ENCODE results near the gene PLD6.
A peak's percentile ranks its signal among the peaks of the same experiment; 100 is the strongest.

Gene PLD6

DNA sequence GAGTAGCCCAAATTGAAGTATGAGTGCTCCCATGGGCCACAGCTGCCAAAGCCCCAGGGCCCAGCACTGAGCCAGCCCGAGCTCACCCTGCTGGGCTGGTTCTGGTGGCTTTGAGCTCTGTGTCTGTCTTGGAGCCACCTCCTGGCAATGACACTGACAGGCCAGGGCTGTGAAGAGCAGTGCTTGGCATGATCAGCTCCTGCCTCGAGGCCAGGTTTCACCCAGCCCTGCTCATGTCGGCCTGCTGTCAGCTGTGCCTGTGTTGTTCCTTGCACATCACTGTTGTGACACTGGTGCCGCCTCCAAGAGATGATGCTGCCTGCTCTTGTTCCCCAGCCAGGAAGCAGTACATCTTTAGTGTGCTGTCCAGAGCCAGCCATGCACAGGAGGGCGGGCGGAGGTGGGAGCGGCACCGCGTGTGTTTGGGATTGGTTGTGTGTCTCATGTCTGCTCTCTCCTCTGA is 26.0 kb downstream of the PLD6 start:
- peak overlapping the region; percentile 2 for H3K27ac ChIP-seq
- DNase-seq (ENCODE audit: low read depth, low spot score): no peak

GRCh38 chr17:17179371-17179827 is 26.7 kb downstream of the PLD6 start:
- H3K27ac ChIP-seq: peak overlapping the region; percentile 2
- no peak for DNase-seq (ENCODE audit: low read depth, low spot score)

DNA sequence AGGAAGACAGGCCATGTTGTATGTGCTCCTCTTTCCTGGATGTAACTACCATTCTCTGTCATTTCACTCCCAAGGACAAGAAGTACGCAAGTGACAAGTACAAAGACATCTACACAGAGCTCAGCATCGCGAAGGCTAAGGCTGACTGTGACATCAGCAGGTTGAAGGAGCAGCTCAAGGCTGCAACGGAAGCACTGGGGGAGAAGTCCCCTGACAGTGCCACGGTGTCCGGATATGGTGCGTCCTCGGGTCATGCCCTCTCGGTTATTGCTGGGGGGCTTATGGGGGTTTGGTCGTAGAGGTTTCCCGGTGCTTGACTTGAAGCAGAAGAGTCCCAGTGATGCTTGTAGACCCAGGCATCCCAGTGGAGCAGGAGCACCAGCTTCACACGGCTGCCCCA is 29.0 kb downstream of the PLD6 start:
- no peak overlapping the region for H3K27ac ChIP-seq
- no peak for DNase-seq (ENCODE audit: low read depth, low spot score)

DNA sequence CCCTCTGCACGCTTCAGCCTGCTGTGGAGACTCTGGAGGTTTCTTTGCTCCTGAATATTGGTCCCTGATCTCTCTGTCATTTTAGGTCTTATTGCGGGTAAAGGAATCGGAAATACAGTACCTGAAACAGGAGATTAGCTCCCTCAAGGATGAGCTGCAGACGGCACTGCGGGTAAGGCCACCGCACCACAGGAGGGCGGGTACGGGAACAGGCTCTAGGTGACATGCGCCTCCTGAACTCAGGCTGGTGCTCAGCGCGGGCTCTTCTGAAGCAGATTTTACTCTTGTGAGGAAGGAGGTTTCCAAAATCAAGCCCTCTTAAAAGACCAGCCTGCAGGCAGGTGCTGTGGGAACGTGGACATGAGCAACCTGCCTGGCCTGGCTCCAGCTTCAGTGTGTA is 29.8 kb downstream of the PLD6 start:
- H3K27ac ChIP-seq: no peak overlapping the region
- no peak for DNase-seq (ENCODE audit: low read depth, low spot score)

DNA sequence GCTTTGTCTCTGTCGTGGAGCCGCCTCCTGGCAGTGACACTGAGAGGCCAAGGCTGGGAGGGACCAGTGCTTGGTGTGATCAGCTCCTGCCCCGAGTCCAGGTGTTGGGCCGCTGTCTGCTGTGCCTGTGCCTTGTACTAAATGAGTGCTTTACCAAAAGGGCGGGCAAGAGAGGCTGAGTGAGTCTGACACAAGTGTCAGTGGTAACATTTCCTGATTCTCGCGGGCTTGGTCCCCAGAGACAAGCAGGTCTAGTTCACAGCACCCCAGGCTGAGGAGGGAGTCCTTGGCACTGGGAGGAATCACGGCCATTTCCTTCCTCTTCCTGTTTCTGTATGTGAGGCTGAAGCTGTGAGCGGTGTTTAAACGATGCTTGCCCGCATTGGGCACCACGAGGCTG is 30.2 kb downstream of the PLD6 start:
- DNase-seq (ENCODE audit: low read depth, low spot score): no peak
- no peak overlapping the region for H3K27ac ChIP-seq

DNA sequence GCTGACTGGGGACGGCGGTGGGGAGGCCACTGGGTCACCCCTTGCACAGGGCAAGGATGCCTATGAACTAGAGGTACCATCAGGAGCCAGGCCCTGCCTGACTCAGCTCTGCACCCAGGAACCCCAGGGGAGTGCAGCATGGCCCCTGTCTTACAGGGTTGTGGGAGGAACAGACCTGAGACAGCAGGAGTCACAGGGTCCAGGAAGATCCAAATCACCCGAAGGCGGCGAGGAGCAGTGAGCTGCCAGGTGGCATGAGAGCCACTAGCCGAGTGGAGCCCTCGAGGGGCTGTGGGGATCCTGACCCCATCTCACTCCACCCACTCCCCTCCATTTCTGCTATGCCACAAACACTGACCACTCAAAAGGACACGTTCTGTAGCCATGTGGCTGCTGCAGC is 30.8 kb downstream of the PLD6 start:
- no peak for DNase-seq (ENCODE audit: low read depth, low spot score)
- no peak overlapping the region for H3K27ac ChIP-seq

DNA sequence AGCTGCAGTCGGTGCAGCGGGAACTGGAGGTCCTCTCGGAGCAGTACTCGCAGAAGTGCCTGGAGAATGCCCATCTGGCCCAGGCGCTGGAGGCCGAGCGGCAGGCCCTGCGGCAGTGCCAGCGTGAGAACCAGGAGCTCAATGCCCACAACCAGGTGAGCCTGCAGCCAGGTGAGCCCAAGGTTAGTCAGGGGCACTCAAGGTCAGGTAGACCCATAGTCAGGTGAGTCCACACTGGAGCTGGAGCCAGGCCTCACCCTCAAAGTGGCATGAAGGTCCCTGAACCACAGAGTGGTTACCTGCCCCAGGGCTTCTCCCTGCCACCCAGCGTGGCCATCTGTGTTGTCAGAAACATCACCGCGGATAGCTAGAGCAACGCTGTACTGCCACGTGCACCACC is 32.2 kb downstream of the PLD6 start:
- DNase-seq (ENCODE audit: low read depth, low spot score): no peak
- H3K27ac ChIP-seq: no peak overlapping the region

GRCh38 chr17:17172990-17173389 is 33.1 kb downstream of the PLD6 start:
- no peak for DNase-seq (ENCODE audit: low read depth, low spot score)
- peak overlapping the region; percentile 4 for H3K27ac ChIP-seq

DNA sequence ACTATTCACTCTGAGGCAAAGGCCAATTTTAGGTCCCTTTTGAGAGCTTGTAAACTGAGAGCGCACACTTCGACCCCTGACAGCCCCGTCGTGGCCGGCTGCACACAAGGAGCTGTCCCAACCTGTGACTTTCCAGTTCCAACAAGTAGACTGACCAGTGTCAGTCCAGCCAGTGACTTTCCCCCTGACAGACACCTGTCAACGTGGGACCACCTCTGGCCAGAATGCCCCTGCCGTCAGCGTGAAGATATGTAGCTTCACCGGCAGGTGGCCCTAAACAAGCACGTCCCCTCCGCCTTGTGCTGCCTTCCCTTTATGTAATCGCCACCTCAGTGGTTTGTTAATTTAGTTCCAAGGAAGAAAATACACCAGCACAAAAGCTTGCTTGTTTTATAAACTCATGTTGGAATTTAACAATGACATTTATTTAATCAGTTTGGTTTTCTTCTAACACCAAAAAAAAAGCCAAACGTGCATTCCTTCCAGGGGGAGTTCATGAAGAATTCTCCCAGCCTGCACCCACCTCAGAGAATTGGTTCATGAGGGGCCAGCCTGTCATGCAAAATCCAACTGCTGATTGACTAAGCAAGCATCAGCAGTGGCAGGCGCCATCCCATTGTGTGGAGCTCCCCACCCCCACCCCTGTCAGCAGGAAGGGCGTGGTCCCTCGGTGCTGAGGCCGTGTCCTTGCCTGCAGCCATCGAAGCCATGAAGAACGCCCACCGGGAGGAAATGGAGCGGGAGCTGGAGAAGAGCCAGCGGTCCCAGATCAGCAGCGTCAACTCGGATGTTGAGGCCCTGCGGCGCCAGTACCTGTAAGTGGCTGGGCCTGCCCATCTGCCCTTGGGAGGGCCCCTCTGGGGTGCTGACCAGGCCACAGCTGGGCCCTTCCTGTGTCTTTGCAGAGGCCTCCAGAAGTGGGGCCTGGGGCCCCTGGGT is 33.9 kb downstream of the PLD6 start:
- no peak for DNase-seq (ENCODE audit: low read depth, low spot score)
- H3K27ac ChIP-seq: peak overlapping the region; percentile 4

GRCh38 chr17:17171186-17171585 is 34.9 kb downstream of the PLD6 start:
- DNase-seq (ENCODE audit: low read depth, low spot score): no peak
- peak overlapping the region; percentile 3 for H3K27ac ChIP-seq

- H3K27ac ChIP-seq: peak overlapping the region; percentile 3
- DNase-seq (ENCODE audit: low read depth, low spot score): no peak
Observed at GRCh38 chr17:17170346-17170985, 35.7 kb downstream of the PLD6 start.

DNA sequence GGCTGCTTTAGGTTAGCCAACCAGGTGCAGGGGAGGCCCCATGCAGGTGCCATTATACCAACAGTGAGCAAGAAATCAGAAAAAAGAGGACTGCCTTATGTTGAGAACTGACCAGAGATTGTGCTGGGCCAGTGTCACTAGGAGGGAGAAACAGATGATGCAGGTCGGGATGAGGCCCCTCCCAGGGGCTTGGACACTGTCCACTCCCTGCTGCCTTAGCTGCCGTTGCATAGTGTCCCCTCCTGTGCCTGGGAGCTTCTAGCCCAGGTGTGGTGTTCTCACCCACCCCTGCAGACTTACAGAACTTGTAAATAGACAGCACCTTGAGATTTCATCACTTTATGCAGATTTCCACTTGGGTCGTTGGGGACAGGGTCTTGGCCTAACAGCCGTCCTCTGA is 36.7 kb downstream of the PLD6 start:
- no peak overlapping the region for H3K27ac ChIP-seq
- DNase-seq (ENCODE audit: low read depth, low spot score): no peak

- H3K27ac ChIP-seq: no peak overlapping the region
- DNase-seq (ENCODE audit: low read depth, low spot score): no peak
Observed at GRCh38 chr17:17168401-17168800, 37.7 kb downstream of the PLD6 start.

DNA sequence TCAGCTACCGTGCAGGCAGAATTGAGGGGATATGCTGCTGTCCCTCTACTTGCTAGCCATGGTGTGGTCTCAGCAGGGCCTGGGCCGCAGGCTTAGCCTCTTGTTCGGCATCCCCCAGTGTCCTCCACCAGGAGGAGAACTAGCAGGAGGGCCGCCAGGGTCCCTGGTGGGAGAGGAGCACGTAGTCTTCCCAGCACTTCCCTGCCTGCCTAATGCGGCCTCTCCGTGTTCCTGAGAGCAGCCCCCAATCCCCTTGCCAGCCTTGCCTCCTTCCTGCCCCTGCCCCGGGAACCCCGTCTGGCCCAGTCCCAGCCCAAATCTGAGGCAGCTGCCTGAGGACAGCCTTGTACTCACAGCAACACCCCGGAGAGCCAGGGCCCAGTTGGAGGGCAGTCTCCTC is 38.1 kb downstream of the PLD6 start:
- no peak overlapping the region for H3K27ac ChIP-seq
- no peak for DNase-seq (ENCODE audit: low read depth, low spot score)

- DNase-seq (ENCODE audit: low read depth, low spot score): no peak
- H3K27ac ChIP-seq: no peak overlapping the region
Observed at GRCh38 chr17:17167356-17167755, 38.8 kb downstream of the PLD6 start.

DNA sequence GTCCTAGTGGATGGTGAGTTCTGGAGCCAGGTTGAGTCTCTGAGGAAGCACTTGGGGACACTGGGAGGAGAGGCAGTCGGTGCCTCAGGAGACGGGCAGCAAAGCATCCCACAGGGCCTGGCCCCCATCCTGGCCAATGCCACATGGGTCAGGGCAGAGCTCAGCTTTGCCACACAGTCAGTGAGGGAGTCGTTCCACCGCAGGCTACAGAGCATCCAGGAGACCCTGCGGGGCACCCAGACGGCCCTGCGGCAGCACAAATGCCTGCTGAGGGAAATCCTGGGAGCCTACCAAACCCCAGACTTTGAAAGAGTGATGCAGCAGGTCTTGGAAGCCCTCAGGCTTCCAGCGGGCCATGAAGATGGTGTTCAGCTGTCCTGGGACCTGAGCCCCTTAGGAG is 39.7 kb downstream of the PLD6 start:
- H3K27ac ChIP-seq: no peak overlapping the region
- DNase-seq (ENCODE audit: low read depth, low spot score): no peak

DNA sequence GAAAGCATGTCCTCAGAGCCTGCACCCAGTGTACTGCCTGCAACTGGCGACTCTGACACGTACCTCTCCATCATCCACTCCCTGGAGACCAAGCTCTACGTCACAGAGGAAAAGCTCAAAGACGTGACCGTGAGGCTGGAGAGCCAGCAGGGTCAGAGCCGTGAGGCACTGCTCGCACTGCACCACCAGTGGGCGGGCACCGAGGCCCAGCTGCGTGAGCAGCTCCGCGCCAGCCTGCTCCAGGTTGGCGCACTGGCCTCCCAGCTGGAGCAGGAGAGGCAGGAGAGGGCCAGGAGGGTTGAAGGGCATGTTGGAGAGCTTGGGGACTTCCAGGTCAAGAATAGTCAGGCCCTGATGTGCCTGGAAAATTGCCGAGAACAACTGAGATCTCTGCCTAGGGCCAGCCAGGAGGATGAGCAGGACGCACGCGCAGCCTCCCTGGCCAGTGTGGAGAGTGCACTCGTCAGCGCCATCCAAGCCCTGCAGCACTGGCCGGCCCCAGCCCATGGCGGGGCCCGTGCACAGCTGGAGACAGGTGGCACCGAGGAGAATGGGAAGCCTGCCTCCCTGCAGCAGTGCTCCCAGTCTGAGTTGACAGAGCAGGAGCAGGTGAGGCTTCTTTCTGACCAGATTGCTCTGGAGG is 40.3 kb downstream of the PLD6 start:
- no peak overlapping the region for H3K27ac ChIP-seq
- DNase-seq (ENCODE audit: low read depth, low spot score): no peak

DNA sequence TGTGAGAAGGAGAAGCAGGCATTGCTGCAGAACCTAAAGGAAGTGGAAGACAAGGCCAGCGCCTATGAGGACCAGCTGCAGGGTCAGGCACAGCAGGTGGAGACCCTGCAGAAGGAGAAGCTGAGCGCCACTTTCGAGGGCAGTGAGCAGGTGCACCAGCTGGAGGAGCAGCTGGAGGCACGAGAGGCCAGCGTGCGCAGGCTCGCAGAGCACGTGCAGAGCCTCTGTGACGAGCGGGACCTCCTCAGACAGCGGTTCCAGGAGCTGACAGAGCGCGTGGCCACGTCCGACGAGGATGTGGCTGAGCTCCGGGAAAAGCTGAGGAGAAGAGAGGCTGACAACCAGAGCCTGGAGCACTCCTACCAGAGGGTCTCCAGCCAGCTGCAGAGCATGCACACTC is 41.5 kb downstream of the PLD6 start:
- no peak for DNase-seq (ENCODE audit: low read depth, low spot score)

GRCh38 chr17:17164156-17164555 is 42.0 kb downstream of the PLD6 start:
- no peak for DNase-seq (ENCODE audit: low read depth, low spot score)
- H3K27ac ChIP-seq: no peak overlapping the region

More for the DNA sequence above, 41.5 kb downstream of the PLD6 start:
- no peak overlapping the region for H3K27ac ChIP-seq

GRCh38 chr17:17161759-17162158 is 44.4 kb downstream of the PLD6 start:
- no peak for DNase-seq (ENCODE audit: low read depth, low spot score)
- H3K27ac ChIP-seq: no peak overlapping the region

GRCh38 chr17:17161121-17161520 is 45.0 kb downstream of the PLD6 start:
- DNase-seq (ENCODE audit: low read depth, low spot score): no peak
- H3K27ac ChIP-seq: no peak overlapping the region
